Measurements from ENCODE around the gene KDM4E.
"Not testable (repeated sequence)": the region's sequence is repeated elsewhere in the genome, so short reads cannot be mapped to it uniquely, and the experiment has no call there.

The KDM4E gene

DNA sequence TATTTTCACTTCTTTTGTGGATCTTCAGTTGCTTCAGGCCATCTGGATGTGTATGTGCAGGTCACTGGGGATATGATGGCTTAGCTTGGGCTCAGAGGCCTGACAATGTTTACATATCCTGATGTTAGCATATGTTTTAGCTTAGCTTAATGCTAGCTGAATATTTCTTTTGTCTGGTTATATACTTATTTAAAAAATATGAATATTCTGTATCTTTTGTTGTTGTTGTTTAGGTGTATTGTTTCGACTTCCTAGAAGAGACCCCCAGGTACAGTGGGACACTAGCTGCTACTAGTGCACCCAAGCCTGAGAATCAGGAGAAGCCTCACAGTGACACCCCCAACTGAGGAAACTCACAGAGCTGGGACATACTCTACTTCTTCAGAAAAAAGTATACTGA lies at the start of gene KDM4E:
TSS of gene KDM4E (plus strand) at position 301 of the 400 bp plus-strand sequence. CDS start 300 bp downstream, outside the sequence.
- DNase-seq = no peak

DNA sequence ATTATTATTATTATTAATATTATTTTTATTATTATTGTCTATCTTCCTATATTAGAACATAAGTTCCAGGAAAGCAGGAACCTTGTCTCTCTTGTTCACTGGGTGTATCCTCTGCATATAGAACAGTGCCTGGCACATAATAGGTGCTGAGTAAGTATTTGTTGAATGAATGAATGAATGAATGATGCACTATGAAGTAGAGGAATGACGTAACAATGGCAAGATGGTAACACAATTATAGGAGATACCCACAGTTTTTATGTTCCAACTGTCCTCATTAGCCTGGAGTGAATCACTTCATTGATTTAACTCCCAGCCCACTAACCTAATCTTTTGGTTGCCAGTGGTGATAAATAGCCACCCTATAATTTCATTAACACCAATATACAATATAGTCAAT lies 49.5 kb upstream of the KDM4E start:
- no peak for DNase-seq

DNA sequence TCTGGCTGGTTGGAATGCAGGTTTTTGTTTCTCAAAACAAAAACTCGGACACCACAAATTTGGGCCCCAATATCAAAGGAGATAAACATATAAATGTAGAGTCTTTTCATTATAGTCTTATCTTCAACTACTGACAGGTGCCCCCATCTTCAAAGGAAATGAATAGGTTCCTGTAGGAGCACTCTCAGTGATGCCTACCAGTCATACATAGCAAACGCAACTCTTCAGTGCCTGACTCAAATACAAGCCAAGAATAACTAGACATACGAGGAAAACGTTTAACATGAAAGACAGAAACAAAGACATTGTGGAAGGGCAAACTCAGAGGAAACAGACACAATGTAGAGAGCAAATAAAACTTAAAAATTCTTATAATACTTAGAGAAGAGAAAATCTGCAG lies 37.7 kb upstream of the KDM4E start:
- DNase-seq = no peak

DNA sequence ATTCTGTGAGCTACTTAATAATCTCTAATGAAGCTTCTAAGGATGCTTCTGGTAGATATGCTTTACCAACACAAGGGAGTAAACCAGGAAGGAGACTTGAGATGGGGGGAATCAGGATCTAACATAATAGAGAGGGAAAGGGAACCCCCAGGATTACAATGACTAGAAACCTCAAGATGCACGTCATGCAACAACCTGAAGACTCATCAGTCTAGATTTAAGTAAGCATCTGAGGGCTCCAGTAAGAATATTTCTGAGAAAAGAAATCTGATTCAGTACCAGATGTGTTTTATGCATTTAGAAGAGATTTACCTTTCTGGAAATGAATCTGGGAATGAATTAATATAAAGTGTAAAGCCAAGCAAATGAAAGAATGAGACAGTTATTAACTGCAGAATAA lies 36.3 kb upstream of the KDM4E start:
- DNase-seq = no peak

DNA sequence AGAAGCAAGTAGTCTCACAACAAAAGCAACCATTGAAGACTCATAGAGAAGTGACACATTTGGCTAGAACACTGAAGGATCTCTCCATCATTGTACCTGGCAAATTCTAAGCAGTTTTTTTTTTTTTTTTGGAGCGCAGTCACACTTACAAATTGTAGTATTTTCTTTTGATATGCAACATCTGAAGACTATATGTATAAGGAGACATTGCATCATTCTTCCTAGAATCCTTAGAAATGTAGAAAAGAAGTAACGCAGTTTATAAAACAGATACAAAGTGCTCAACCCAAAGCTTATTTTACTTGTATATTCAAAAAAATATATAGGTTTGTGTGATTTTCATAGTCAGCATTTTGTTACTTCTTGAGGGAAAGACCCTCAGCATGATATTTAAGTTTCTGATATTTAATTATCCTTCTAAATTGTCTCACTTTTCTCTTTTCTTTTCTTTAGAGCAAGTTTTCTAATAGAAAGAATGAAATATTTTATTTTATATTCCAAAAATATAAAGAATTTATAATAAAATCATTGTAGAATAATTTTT lies 31.6 kb upstream of the KDM4E start:
- DNase-seq = no peak

DNA sequence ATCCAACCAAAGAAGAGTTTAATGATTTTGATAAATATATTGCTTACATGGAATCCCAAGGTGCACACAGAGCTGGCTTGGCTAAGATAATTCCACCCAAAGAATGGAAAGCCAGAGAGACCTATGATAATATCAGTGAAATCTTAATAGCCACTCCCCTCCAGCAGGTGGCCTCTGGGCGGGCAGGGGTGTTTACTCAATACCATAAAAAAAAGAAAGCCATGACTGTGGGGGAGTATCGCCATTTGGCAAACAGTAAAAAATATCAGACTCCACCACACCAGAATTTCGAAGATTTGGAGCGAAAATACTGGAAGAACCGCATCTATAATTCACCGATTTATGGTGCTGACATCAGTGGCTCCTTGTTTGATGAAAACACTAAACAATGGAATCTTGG lies 27.6 kb upstream of the KDM4E start:
- DNase-seq = no peak

DNA sequence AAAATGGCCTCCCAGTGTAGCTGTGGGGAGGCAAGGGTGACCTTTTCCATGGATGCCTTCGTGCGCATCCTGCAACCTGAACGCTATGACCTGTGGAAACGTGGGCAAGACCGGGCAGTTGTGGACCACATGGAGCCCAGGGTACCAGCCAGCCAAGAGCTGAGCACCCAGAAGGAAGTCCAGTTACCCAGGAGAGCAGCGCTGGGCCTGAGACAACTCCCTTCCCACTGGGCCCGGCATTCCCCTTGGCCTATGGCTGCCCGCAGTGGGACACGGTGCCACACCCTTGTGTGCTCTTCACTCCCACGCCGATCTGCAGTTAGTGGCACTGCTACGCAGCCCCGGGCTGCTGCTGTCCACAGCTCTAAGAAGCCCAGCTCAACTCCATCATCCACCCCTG lies 26.8 kb upstream of the KDM4E start:
- no peak for DNase-seq

DNA sequence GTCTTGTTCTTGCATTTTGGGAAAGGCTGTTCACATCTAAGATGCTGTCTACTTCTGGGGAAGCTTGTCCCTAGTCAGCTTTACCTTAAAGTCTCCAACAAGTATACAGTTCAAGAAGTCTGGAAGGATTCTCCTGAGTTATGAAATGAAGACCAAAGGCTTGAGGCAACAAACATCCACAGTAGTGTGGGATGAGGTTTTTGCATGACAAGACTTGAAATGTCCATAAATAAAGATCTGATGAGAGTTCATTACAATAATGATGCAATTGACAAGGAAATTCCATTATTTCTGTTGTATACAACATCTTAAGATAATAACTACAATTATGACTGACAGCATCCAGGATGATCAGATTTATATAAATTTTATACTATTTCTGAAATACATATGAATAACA lies 21.3 kb upstream of the KDM4E start:
- DNase-seq = no peak

DNA sequence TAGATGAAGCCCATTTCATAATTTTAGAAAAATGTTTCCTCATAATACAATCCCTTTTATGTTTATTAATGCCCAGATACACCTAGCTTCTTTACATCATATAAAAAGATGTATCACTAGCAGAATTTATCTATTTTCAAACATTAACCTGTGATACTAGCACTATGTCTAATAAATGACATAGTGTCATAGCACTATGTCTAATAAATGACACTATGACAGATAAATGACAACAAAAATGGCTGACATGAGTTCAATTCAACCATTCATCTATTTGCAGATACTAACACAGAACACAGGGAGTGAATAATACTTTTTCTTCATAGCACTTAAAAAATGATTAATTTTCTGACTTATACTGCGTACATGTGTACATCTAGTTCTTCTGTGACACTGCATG lies 19.4 kb upstream of the KDM4E start:
- no peak for DNase-seq

DNA sequence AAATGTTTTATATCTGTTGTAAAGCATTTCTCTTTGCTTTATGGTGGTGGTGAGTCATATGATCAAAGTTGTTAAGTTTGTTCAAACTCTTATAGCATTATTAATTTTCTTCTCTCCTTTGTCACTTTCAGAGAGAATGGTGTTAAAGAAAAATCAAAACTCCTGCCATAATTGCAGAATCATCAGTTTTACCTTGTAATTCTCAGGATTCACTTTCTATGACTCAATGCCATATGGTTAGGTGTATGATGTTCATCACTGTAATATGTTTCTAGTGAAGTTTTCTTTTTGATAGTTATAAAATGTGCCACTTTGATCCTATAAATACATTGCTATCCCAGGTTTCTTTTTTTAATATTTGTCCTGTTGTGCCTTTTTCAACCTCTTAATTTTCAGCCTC lies 13.7 kb upstream of the KDM4E start:
- DNase-seq = no peak

DNA sequence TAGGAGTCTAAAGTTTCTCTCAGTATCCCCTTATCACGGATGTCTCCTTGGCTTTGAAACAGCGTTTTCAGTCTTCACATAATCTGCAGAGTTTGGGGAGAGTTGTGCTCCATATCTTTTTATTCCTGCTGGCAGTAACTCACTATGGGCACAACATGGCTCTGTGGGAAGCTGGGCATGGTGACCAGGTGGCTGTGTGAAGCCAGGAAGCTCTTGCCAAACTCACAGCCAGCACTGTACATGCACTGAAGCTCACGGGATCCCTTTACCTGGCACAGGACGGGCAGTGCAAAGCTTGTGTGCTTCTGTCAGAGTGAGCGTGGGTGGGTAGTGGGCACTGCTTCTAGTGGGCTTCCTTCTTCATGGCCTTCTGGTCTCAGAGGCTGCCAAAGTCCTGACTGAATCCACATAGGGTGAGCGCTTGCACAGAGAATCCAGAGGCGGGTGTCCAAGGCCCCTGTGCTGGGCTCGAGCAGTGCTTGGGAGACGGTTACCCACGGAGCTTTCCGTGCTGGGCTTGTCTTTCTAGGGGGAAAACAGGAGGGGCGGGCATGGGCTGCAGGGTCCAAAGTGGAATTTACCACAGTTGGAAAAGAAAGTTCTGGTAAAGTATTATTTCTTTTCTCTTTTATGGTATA lies 10.8 kb upstream of the KDM4E start:
- DNase-seq = no peak

DNA sequence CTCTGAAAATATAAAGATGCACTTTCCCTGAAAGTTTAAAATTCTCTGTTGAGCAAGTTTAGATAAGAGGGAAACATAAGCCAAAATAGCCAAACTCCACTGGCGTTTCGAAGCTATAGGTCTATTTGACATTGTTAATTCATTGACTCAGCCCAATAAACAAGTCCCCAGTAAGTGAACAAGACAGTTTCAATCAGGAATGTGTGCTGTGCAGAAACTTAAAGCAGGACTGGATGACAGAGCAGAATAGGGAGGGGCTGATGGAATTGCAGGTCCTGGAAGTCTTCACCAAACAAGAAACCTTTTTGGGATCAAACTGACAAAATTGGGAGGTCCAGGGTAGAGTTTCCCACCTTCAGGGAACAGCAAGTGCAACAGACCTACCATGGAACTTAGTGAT lies 8.9 kb upstream of the KDM4E start:
- DNase-seq = no peak

DNA sequence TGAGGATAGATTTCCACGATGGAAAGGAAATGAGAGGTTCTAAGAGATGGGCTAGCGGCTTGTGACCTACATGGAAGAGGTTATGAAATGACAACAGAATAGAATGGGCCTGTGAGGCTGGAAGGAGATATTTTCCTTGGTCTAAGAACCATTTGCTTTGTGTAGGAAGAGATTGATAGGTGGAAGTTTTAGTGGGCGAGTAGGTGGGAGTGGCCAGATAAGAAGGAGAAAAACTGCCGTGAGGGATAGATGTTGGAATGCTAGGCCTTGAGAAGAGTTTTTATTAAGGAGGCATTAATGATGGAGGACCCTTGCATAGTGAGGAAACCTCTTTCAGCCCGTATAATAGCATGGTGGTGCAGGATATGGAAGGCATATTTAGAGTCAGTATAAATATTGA lies 3.6 kb upstream of the KDM4E start:
- not testable (repeated sequence) for DNase-seq

DNA sequence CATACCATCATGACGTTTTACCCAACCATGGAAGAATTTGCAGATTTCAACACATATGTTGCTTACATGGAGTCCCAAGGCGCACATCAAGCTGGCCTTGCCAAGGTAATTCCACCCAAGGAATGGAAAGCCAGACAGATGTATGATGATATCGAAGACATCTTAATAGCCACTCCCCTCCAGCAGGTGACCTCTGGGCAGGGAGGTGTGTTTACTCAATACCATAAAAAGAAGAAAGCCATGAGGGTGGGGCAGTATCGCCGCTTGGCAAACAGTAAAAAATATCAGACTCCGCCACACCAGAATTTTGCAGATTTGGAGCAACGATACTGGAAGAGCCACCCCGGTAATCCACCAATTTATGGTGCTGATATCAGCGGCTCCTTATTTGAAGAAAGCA lies 536 bp downstream of the KDM4E start:
- not testable (repeated sequence) for DNase-seq

DNA sequence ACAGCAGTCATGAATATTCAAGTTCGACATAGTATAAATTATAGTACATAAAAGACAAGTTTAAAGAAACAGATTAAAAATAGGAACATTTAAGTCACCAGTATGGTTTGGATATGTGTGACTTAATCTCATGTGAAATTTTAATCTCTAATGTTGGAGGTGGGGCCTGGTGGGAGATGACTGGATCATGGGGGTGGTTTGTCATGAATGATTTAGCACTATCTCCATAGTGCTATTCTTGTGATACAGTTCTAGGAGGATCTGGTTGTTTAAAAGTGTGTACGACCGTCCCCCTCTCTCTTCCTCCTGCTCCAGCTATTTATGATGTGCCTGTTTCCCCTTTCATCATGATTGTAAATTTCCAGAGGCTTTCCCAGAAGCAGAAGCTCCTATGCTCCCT lies 3.3 kb downstream of the KDM4E start:
- DNase-seq = no peak

DNA sequence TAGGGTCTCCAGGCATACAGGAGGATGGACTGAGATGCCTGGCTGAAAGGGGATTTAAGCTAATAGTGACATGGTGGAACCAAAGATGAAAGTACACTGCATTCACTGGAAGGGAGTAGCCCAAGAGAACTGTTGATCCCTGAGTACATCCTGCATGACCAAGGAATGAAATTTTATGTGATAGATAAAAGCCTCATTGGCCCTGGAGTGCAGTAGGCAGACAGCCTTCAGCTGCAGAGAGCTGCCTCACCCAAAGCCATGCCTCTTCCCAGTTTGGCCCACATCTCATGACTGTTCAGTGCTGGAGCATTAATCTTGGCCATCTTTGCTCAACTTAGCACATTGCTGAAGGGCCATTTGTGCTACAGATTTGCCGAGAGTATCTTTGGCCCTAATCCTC lies 8.0 kb downstream of the KDM4E start:
- DNase-seq = no peak

DNA sequence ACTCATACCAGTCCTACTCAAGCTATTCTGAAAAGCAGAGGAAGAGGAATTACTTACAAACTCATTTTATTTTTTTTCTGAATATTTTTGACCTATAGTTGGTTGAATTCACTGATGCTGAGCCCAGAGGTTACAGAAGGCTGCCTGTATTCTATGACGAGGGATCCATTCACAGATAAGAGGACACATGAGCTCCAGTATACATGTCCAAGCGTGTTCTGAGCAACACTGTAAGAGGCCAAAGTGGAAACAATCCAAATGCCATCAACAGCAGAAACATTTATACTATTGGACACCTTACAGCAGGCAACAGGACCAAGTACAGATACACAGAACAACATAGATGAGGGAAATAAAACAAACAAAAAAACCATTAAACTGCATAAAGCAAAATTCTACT lies 10.3 kb downstream of the KDM4E start:
- DNase-seq = no peak

DNA sequence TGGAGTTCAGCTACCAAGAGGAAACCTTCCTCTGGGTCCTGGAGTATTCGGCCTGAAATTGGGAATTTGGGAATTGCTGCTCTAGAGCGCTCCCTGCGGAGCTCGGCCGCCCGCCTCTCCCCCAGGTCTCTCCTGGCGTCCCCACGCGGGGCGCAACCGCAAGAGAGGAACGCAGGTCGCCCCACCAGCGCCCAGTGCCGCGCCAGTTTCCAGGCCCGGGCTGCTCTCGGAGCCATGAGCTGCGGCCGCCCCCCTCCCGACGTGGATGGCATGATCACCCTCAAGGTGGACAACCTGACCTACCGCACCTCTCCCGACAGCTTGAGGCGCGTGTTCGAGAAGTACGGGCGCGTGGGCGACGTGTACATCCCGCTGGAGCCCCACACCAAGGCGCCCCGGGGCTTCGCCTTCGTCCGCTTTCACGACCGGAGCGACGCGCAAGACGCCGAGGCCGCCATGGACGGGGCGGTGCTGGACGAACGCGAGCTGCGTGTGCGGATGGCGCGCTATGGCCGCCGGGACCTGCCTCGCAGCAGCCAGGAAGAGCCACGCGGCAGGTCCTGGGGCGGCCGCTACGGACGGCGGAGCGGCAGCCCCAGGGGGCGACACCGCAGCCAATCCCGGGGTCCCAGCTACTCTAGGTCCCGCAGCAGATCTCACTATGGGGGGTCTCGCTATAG lies 12.4 kb downstream of the KDM4E start:
- not testable (repeated sequence) for DNase-seq

DNA sequence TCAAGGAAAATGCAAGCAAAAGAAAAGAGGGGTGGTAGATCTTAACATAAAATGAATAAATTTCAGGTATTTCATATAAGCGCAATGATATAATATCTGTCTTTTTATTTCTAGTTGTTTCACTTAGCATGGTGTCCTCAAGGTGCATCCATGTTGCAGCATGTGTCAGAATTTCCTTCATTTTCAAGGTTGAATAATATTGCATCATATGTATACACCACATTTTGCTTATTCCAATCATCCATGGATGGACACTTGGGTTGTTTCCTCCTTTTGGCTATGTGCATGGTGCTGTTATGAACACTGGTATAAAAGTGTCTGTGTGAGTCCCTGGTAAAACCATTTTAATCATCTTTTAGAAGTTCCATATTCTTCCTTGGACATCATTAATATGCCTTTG lies 17.2 kb downstream of the KDM4E start:
- no peak for DNase-seq

DNA sequence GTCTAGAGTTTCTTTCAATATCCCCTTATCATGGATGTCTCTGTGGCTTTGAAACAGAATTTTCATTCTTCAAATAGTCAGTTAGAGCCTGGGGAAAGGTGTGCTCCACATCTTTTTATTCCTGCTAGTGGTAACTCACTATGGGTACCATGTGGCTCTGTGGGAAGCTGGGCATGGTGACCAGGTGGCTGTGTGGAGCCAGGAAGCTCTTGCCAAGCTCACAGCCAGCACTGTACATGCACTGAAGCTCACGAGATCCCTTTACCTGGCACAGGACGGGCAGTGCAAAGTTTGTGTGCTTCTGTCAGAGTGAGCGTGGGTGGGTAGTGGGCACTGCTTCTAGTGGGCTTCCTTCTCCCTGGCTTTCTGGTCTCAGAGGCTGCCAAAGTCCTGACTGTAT lies 17.8 kb downstream of the KDM4E start:
- DNase-seq = no peak

DNA sequence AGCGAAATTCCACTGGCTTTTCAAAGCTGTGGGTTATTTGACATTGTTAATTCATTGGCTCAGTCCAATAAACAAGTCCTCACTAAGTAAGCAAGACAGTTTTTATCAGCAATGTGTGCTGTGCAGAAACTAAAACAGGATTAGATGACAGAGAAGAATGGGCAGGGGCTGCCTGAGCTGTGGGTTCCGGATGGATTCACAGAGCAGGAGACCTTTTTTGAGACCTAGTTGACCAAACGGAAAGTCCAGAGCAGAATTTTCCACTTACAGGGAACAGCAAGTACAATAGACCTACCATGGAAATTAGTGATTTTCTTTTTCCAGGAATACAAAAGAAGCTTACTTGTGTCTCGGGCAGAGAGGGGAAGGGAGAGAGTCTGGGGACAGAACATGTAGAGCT lies 19.0 kb downstream of the KDM4E start:
- no peak for DNase-seq

DNA sequence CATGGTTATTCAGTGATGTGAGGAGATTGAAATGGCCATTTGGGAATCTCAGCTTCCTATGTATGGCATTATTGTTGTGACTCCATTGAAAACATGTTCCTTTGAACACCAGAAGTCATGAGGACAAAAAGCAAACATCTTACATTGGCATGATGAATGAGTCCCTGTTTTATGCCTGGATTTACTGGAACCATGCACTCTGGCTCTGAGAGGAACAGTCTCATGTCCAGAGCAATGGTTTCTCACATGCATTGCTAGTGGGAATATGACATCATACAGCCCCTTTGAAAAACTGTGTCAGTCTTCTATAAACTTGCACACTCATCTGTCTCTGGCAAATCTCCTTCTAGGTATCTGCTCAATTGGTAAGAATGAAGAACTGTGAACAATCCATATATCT lies 20.8 kb downstream of the KDM4E start:
- no peak for DNase-seq

DNA sequence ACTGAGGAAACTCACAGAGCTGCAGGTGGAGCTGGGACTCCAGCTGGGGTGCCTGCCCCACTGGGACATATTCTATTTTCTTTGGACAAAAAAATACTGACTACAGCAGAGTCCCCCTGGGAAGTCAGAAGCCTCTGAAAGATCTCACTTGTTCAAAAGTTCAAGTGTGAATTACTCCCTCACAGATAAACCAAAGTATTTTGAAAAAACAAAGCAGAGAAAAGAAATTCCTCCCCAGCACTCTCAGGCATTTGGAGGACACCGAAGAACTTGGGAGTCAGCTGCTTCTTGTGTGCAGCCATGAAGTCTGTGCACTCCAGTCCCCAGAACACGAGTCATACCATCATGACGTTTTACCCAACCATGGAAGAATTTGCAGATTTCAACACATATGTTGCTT lies 24.1 kb downstream of the KDM4E start, which contains the start of gene KDM4F:
TSS of gene KDM4F (plus strand) at position 301 of the 400 bp plus-strand sequence.
- not testable (repeated sequence) for DNase-seq

DNA sequence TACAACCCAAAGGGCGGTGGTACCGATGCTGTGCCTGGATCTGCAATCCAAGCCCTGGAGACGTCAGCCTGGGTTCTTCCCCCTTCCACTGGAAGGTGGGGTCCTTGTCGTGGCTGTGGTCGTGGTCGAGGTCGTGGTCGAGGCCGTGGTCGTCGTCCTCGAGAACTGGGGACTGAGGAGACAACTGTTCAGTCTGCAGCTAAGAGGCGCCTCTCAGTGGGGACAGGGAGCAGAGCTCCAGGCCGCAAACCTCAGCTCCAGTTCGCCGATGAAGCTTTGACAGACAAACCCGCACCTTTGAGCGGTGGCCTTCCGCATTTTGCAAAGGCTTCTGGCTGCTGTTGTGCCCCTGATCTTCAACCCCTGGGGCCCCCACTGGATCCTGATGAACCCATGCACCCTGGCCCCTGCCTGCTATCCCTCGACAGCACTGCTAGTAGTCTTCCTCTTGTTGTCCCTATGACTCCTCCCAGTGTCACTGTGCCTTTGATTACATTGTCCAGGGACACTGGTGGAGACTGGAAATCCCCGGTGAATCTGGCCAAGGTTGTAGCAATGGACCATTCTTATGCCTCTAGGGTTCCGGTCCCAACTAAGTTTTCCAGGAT lies 25.6 kb downstream of the KDM4E start:
- DNase-seq = no peak
